Esophagus muscularis mucosa (tissue), 4 donors: Measurements from ENCODE around the gene CXXC5. TPM values are rescaled to one million over a fixed set of nuclear protein-coding genes. Genes with fewer than 3 reads are reported as not detected.
A peak's percentile ranks its signal among the peaks of the same experiment; 100 is the strongest.

Source experiments
- DNase-seq: peaks from one replicate; pipeline ENCODE4 v3.0.0-alpha.2; 2017; ENCODE audit errors: extremely low spot score
- H3K27ac ChIP-seq, 4 donors: fragments of 200-600 bp; sonication (generic); replicated peaks in 1 of 4; 1 replicate in 3 of 4; 2 replicates in 1 of 4; pipeline ENCODE4 v1.5.1; 2016 to 2019; ENCODE audit warnings: mild to moderate bottlenecking in 1 of 4
- H3K27me3 ChIP-seq, 4 donors: fragments of 200-600 bp; sonication (generic); one replicate each; pipeline versions ENCODE4 v1.5.1 to v1.6.0; 2016 to 2019
- H3K36me3 ChIP-seq, 4 donors: fragments of 200-600 bp; sonication (generic); one replicate each; pipeline ENCODE4 v1.5.1; 2016 to 2019
- H3K4me1 ChIP-seq, 4 donors: fragments of 200-600 bp; sonication (generic); one replicate each; pipeline ENCODE4 v1.5.1; 2016 to 2019
- H3K4me3 ChIP-seq, 4 donors: fragments of 200-600 bp; sonication (generic); 1 replicate in 2 of 4; 2 replicates in 2 of 4; pipeline ENCODE4 v1.5.1; 2016 to 2019; ENCODE audit warnings: mild to moderate bottlenecking in 4 of 4, moderate library complexity in 1 of 4
- H3K9me3 ChIP-seq, 4 donors: fragments of 200-600 bp; sonication (generic); 1 replicate in 3 of 4; 2 replicates in 1 of 4; pipeline ENCODE4 v1.5.1; 2016 to 2019
- CTCF ChIP-seq, 3 experiments: fragments of 200-600 bp in 2 of 3; fragments of 450-650 bp in 1 of 3; sonication (generic) in 2 of 3; IDR thresholded peaks; one replicate each; pipeline ENCODE4 v1.5.1; 2017 to 2019; ENCODE audit warnings: antibody characterized with exemption in 3 of 3, mild to moderate bottlenecking in 2 of 3, moderate library complexity in 1 of 3
- EP300 ChIP-seq: sonication (generic); formaldehyde crosslinking; IDR thresholded peaks from one replicate; pipeline ENCODE4 v1.6.1; 2017; ENCODE audit warnings: antibody characterized with exemption
- POLR2A ChIP-seq: fragments of 450-650 bp; IDR thresholded peaks from one replicate; pipeline ENCODE4 v1.6.1; 2017; ENCODE audit warnings: antibody characterized with exemption, moderate library complexity, mild to moderate bottlenecking, low read depth
- POLR2AphosphoS5 ChIP-seq, 2 donors: sonication (generic); formaldehyde crosslinking; IDR thresholded peaks; one replicate each; pipeline ENCODE4 v1.6.1; 2017; ENCODE audit warnings: antibody characterized with exemption in 2 of 2
- WGBS: methylation state at CpG from one replicate; pipeline ENCODE4 v1.1.5; 2018; 5-methylcytosine and 5-hydroxymethylcytosine counted together
- intact Hi-C: fragments of 100-400 bp; cut with DNase I; formaldehyde crosslinking; loops from one replicate; pipeline ENCODE4 v1.15.1; 2023
- total RNA-seq, 4 donors: library from RNA; depleted of rRNA; stranded (reverse); fragments of >200 nt; gene quantifications; one replicate each; pipeline versions ENCODE4 v1.1.0 to v1.2.1, GENCODE V29; 2016

CXXC5 gene
- total RNA-seq, 4 donors from 2014 or later = 22.0 to 32.4 (median 27.8) TPM

GRCh38 chr5:139705191-139705590 is 57.0 kb downstream of the CXXC5 start:
- TF ChIP-seq POLR2A (no peak), CTCF (IDR thresholded peaks at IDR 0.05) (no peak), EP300 (no peak), POLR2AphosphoS5 (IDR thresholded peaks at IDR 0.05) (no peak)
- H3K4me1 ChIP-seq = peaks cover 20 to 28% (median 24%) of the 10 kb centered on the region in 4 donors

GRCh38 chr5:139705655-139706587 is 57.8 kb downstream of the CXXC5 start:
- Histone ChIP-seq H3K36me3 (no peaks in the 10 kb centered on the region), H3K4me3 (no peak overlapping the region), H3K27ac (no peak overlapping the region), H3K4me1 (peaks cover 28 to 33% (median 32%) of the 10 kb centered on the region in 4 donors), H3K27me3 (peaks cover 0 to 10% (median 0%) of the 10 kb centered on the region in 4 donors), H3K9me3 (no peaks in the 10 kb centered on the region)
- intact Hi-C loops = no loop called here
- TF ChIP-seq POLR2AphosphoS5 (IDR thresholded peaks at IDR 0.05) = no peak
- no peak for DNase-seq
- WGBS = 78% methylated on average over 8 of the region's 10 CpGs

More at GRCh38 chr5:139705191-139705590, 57.0 kb downstream of the CXXC5 start:
- Histone ChIP-seq H3K27me3 (peaks cover 0 to 7% (median 0%) of the 10 kb centered on the region in 4 donors), H3K36me3 (no peaks in the 10 kb centered on the region), H3K27ac (no peak overlapping the region), H3K9me3 (no peaks in the 10 kb centered on the region), H3K4me3 (no peak overlapping the region)
- intact Hi-C loops = no loop called here
- 79% methylated on average over 3 of the region's 3 CpGs for WGBS
- no peak for DNase-seq

GRCh38 chr5:139707445-139708003 is 59.4 kb downstream of the CXXC5 start:
- Histone ChIP-seq H3K9me3 (no peaks in the 10 kb centered on the region), H3K27me3 (peaks cover 0 to 10% (median 0%) of the 10 kb centered on the region in 4 donors), H3K4me3 (no peak overlapping the region), H3K27ac (no peak overlapping the region), H3K4me1 (peaks cover 37 to 43% (median 40%) of the 10 kb centered on the region in 4 donors), H3K36me3 (no peaks in the 10 kb centered on the region)
- no peak for DNase-seq
- no peak for TF ChIP-seq EP300
- TF ChIP-seq POLR2A = no peak
- TF ChIP-seq CTCF (IDR thresholded peaks at IDR 0.05) = no peak
- TF ChIP-seq POLR2AphosphoS5 (IDR thresholded peaks at IDR 0.05) = no peak
- whole genome bisulfite sequencing = 89% methylated on average over 5 of the region's 5 CpGs
- intact Hi-C loops = no loop called here

GRCh38 chr5:139708434-139708861 is 60.3 kb downstream of the CXXC5 start:
- DNase-seq = no peak
- no peak overlapping the region for H3K4me3 ChIP-seq
- peak overlapping the region; percentile 36 to 71 (median 56) for H3K27ac ChIP-seq
- no peak for TF ChIP-seq POLR2A
- TF ChIP-seq POLR2AphosphoS5 (IDR thresholded peaks at IDR 0.05) = no peak
- no peak for TF ChIP-seq EP300
- no peak for TF ChIP-seq CTCF (IDR thresholded peaks at IDR 0.05)
- no peaks in the 10 kb centered on the region for H3K9me3 ChIP-seq
- no peaks in the 10 kb centered on the region for H3K36me3 ChIP-seq
- WGBS = 74% methylated on average over 4 of the region's 4 CpGs
- H3K4me1 ChIP-seq = peaks cover 37 to 43% (median 40%) of the 10 kb centered on the region in 4 donors
- peaks cover 0 to 10% (median 0%) of the 10 kb centered on the region in 4 donors for H3K27me3 ChIP-seq
- intact Hi-C loops = no loop called here
